Measurements from ENCODE around the gene ZNF664. TPM values are rescaled to one million over a fixed set of nuclear protein-coding genes. Genes with fewer than 3 reads are reported as not detected.

Gene ZNF664
- polyA plus RNA-seq, 3 donors, result 1.5 to 20.9 (median 2.7) TPM

DNA sequence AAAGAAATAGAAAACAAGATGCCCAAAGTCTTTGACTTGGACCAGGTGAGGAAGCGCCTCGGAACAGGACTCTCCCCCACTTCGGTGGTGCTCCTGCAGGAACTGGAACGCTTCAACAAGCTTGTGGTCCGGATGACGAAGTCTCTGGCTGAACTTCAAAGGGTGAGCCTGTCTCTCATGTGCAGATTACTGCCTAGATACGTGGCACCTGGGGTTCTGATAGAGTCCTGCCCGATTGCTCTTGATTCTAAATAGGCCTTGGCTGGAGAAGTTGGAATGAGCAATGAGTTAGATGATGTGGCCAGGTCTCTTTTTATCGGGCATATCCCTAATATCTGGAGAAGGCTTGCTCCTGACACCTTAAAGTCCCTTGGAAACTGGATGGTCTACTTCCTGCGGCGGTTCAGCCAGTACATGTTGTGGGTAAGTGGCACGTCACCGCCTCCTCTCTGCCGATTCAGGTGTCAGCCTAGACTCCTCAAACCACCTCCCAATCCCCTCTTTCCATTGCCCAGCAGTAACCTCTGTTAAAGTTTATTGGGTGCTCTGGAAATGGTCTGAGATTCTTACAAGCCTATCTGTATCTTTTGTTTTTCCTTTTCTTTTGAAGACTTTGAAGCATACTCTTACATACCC lies 41.2 kb upstream of the ZNF664 start:
- H3K9me3 Mint-ChIP-seq, result peaks cover 0 to 3% (median 0%) of the 10 kb centered on the region in 7 donors
- TF ChIP-seq, protein P1, sequence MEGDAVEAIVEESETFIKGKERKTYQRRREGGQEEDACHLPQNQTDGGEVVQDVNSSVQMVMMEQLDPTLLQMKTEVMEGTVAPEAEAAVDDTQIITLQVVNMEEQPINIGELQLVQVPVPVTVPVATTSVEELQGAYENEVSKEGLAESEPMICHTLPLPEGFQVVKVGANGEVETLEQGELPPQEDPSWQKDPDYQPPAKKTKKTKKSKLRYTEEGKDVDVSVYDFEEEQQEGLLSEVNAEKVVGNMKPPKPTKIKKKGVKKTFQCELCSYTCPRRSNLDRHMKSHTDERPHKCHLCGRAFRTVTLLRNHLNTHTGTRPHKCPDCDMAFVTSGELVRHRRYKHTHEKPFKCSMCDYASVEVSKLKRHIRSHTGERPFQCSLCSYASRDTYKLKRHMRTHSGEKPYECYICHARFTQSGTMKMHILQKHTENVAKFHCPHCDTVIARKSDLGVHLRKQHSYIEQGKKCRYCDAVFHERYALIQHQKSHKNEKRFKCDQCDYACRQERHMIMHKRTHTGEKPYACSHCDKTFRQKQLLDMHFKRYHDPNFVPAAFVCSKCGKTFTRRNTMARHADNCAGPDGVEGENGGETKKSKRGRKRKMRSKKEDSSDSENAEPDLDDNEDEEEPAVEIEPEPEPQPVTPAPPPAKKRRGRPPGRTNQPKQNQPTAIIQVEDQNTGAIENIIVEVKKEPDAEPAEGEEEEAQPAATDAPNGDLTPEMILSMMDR (IDR thresholded peaks at IDR 0.05), result no peak
- Histone ChIP-seq H3K4me1 (ENCODE audit: control insufficient read depth in 1 of 2, insufficient read depth in 2 of 2, low read length in 2 of 2) (no peaks in the 10 kb centered on the region), H3K27ac (ENCODE audit: low read depth in 1 of 2, low read length in 2 of 2) (no peak overlapping the region), H3K36me3 (replicated peaks in 1 of 2; ENCODE audit: control insufficient read depth in 1 of 2, insufficient read depth in 2 of 2, low read length in 2 of 2) (no peaks in the 10 kb centered on the region), H3K79me2 (ENCODE audit: insufficient read depth, low read length) (no peaks in the 10 kb centered on the region), H2AFZ (ENCODE audit: insufficient read depth, low read depth, low read length, poor library complexity, severe bottlenecking) (no peak overlapping the region), H4K20me1 (ENCODE audit: insufficient read depth, low read length) (no peaks in the 10 kb centered on the region), H3K9me3 (replicated peaks in 1 of 2; ENCODE audit: control insufficient read depth in 1 of 2, insufficient read depth in 1 of 2, low read length in 2 of 2) (no peaks in the 10 kb centered on the region), H3K4me3 (replicated peaks in 1 of 3; ENCODE audit: low read depth in 2 of 3, low read length in 3 of 3) (no peak overlapping the region), H3K27me3 (ENCODE audit: control insufficient read depth in 2 of 2, insufficient read depth in 2 of 2, low read length in 2 of 2) (no peaks in the 10 kb centered on the region), H3K9ac (ENCODE audit: insufficient read depth, low read length, poor library complexity, severe bottlenecking) (no peak overlapping the region), H3K4me2 (replicated peaks; ENCODE audit: extremely low read depth, low read length, poor library complexity, severe bottlenecking) (no peak overlapping the region)
- peaks cover 2 to 7% (median 5%) of the 10 kb centered on the region in 3 donors for H3K27me3 Mint-ChIP-seq (ENCODE audit: low read depth in 3 of 3)
- DNase-seq, result no peak
- H3K4me1 Mint-ChIP-seq, result peaks cover 10% of the 10 kb centered on the region
- 97% methylated on average over 9 of the region's 14 CpGs for WGBS (ENCODE audit: insufficient coverage)
- peaks cover 6% of the 10 kb centered on the region in 2 donors for H3K36me3 Mint-ChIP-seq
- no peak overlapping the region for H3K4me3 Mint-ChIP-seq
- no peak overlapping the region for H3K27ac Mint-ChIP-seq
- intact Hi-C loops (cut with micrococcal nuclease), result no loop called here

- peaks cover 19% of the 10 kb centered on the region for H3K4me1 Mint-ChIP-seq
- Histone ChIP-seq H3K36me3 (replicated peaks in 1 of 2; ENCODE audit: control insufficient read depth in 1 of 2, insufficient read depth in 2 of 2, low read length in 2 of 2) (no peaks in the 10 kb centered on the region), H3K79me2 (ENCODE audit: insufficient read depth, low read length) (no peaks in the 10 kb centered on the region), H3K4me3 (replicated peaks in 1 of 3; ENCODE audit: low read depth in 2 of 3, low read length in 3 of 3) (no peak overlapping the region), H3K4me2 (replicated peaks; ENCODE audit: extremely low read depth, low read length, poor library complexity, severe bottlenecking) (no peak overlapping the region), H3K27ac (ENCODE audit: low read depth in 1 of 2, low read length in 2 of 2) (no peak overlapping the region), H3K9me3 (replicated peaks in 1 of 2; ENCODE audit: control insufficient read depth in 1 of 2, insufficient read depth in 1 of 2, low read length in 2 of 2) (no peaks in the 10 kb centered on the region), H3K9ac (ENCODE audit: insufficient read depth, low read length, poor library complexity, severe bottlenecking) (no peak overlapping the region), H3K4me1 (ENCODE audit: control insufficient read depth in 1 of 2, insufficient read depth in 2 of 2, low read length in 2 of 2) (peaks cover 9 to 10% of the 10 kb centered on the region in 2 donors), H2AFZ (ENCODE audit: insufficient read depth, low read depth, low read length, poor library complexity, severe bottlenecking) (no peak overlapping the region), H3K27me3 (ENCODE audit: control insufficient read depth in 2 of 2, insufficient read depth in 2 of 2, low read length in 2 of 2) (no peaks in the 10 kb centered on the region), H4K20me1 (ENCODE audit: insufficient read depth, low read length) (no peaks in the 10 kb centered on the region)
- H3K9me3 Mint-ChIP-seq, result peaks cover 0 to 3% (median 0%) of the 10 kb centered on the region in 7 donors
- H3K4me3 Mint-ChIP-seq, result no peak overlapping the region
- no peak for DNase-seq
- peaks cover 2 to 8% (median 5%) of the 10 kb centered on the region in 3 donors for H3K27me3 Mint-ChIP-seq (ENCODE audit: low read depth in 3 of 3)
- H3K36me3 Mint-ChIP-seq, result peaks cover 9% of the 10 kb centered on the region in 2 donors
- WGBS (ENCODE audit: insufficient coverage), result 91% methylated on average over 12 of the region's 14 CpGs
- no peak overlapping the region for H3K27ac Mint-ChIP-seq
- TF ChIP-seq, protein P1 (IDR thresholded peaks at IDR 0.05), result no peak
- intact Hi-C loops (cut with micrococcal nuclease), result no loop called here
These were observed 39.8 kb upstream of the ZNF664 start for GRCh38 chr12:123933214-123933613.
